ENCODE measurements around the gene PGS1.

DNA sequence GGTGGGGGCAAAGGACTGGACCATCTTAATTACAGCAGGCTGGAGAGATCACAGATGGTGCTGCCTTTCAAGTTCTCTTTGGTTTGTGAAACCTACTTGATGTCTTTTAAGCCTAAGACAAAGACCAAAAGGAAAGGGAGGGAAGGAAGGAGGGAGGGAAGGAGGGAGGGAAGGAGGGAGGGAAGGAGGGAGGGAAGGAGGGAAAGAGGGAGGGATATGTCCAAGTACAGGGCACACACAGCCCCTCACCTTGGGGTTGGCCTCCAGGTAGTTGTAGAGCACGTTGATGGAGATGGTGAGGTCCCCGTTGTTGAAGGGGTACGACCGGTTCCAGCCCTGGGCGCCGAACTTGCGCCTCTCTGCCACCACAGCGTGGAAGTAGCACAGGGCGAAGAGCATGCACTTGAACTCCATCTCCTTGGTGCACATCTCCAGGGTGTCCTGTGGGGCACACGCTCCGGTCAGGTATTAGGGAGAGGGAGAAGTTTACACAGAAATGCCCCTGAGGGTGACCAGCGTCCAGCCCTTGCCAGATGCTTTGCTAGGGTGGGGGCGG lies 55.4 kb downstream of the PGS1 start:
- TF ChIP-seq EZH2 (IDR thresholded peaks at IDR 0.05) (no peak), POLR2AphosphoS5 (IDR thresholded peaks at IDR 0.05; ENCODE audit: borderline replicate concordance, low read depth, low read length) (no peak), FOXP2 (optimal IDR thresholded peaks at IDR 0.05; ENCODE audit: control extremely low read depth, extremely low read length, insufficient read depth) (no peak)
